ENCODE results near the gene ADGRG1.

DNA sequence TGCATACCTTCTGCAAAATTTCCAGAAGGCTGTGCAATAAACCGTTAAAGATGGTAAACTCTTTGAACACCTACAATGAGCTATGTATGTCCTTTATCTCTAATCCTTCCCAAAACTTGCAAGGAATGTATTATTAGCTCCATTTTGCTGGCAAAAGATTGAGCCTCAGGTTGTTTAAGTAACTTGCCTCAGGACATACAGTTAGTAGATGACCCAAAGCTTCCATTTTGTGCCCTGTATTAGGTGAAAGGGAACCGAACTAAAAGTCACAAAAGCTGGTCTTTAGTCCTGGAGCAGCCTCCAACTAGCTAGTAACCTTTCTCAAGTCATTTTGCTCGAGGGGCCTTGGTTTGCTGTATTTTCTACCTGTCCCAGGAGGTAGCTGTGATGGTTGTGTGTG is 44.0 kb downstream of the ADGRG1 start:
- TF ChIP-seq FOXK1 (CRISPR knock-in tag; IDR thresholded peaks at IDR 0.05) (no peak), ATF1 (CRISPR knock-in tag; IDR thresholded peaks at IDR 0.05) (no peak), NR1H2 (CRISPR knock-in tag; IDR thresholded peaks at IDR 0.05) (no peak), CREB1 (CRISPR knock-in tag; IDR thresholded peaks at IDR 0.05) (no peak), IRF2 (CRISPR knock-in tag; IDR thresholded peaks at IDR 0.05; ENCODE audit: borderline replicate concordance, low read depth) (no peak)
- TF ChIP-seq, protein P1, sequence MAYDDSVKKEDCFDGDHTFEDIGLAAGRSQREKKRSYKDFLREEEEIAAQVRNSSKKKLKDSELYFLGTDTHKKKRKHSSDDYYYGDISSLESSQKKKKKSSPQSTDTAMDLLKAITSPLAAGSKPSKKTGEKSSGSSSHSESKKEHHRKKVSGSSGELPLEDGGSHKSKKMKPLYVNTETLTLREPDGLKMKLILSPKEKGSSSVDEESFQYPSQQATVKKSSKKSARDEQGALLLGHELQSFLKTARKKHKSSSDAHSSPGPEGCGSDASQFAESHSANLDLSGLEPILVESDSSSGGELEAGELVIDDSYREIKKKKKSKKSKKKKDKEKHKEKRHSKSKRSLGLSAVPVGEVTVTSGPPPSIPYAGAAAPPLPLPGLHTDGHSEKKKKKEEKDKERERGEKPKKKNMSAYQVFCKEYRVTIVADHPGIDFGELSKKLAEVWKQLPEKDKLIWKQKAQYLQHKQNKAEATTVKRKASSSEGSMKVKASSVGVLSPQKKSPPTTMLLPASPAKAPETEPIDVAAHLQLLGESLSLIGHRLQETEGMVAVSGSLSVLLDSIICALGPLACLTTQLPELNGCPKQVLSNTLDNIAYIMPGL (CRISPR knock-in tag; IDR thresholded peaks at IDR 0.05), result no peak
- TF ChIP-seq, protein P2, sequence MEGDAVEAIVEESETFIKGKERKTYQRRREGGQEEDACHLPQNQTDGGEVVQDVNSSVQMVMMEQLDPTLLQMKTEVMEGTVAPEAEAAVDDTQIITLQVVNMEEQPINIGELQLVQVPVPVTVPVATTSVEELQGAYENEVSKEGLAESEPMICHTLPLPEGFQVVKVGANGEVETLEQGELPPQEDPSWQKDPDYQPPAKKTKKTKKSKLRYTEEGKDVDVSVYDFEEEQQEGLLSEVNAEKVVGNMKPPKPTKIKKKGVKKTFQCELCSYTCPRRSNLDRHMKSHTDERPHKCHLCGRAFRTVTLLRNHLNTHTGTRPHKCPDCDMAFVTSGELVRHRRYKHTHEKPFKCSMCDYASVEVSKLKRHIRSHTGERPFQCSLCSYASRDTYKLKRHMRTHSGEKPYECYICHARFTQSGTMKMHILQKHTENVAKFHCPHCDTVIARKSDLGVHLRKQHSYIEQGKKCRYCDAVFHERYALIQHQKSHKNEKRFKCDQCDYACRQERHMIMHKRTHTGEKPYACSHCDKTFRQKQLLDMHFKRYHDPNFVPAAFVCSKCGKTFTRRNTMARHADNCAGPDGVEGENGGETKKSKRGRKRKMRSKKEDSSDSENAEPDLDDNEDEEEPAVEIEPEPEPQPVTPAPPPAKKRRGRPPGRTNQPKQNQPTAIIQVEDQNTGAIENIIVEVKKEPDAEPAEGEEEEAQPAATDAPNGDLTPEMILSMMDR (IDR thresholded peaks at IDR 0.05), result no peak
- TF ChIP-seq, protein P3, sequence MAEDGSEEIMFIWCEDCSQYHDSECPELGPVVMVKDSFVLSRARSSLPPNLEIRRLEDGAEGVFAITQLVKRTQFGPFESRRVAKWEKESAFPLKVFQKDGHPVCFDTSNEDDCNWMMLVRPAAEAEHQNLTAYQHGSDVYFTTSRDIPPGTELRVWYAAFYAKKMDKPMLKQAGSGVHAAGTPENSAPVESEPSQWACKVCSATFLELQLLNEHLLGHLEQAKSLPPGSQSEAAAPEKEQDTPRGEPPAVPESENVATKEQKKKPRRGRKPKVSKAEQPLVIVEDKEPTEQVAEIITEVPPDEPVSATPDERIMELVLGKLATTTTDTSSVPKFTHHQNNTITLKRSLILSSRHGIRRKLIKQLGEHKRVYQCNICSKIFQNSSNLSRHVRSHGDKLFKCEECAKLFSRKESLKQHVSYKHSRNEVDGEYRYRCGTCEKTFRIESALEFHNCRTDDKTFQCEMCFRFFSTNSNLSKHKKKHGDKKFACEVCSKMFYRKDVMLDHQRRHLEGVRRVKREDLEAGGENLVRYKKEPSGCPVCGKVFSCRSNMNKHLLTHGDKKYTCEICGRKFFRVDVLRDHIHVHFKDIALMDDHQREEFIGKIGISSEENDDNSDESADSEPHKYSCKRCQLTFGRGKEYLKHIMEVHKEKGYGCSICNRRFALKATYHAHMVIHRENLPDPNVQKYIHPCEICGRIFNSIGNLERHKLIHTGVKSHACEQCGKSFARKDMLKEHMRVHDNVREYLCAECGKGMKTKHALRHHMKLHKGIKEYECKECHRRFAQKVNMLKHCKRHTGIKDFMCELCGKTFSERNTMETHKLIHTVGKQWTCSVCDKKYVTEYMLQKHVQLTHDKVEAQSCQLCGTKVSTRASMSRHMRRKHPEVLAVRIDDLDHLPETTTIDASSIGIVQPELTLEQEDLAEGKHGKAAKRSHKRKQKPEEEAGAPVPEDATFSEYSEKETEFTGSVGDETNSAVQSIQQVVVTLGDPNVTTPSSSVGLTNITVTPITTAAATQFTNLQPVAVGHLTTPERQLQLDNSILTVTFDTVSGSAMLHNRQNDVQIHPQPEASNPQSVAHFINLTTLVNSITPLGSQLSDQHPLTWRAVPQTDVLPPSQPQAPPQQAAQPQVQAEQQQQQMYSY (CRISPR knock-in tag; IDR thresholded peaks at IDR 0.05), result no peak
- TF ChIP-seq, protein P4, sequence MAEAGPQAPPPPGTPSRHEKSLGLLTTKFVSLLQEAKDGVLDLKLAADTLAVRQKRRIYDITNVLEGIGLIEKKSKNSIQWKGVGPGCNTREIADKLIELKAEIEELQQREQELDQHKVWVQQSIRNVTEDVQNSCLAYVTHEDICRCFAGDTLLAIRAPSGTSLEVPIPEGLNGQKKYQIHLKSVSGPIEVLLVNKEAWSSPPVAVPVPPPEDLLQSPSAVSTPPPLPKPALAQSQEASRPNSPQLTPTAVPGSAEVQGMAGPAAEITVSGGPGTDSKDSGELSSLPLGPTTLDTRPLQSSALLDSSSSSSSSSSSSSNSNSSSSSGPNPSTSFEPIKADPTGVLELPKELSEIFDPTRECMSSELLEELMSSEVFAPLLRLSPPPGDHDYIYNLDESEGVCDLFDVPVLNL (CRISPR knock-in tag; IDR thresholded peaks at IDR 0.05; ENCODE audit: borderline replicate concordance, low read depth), result no peak
- TF ChIP-seq, protein P5, sequence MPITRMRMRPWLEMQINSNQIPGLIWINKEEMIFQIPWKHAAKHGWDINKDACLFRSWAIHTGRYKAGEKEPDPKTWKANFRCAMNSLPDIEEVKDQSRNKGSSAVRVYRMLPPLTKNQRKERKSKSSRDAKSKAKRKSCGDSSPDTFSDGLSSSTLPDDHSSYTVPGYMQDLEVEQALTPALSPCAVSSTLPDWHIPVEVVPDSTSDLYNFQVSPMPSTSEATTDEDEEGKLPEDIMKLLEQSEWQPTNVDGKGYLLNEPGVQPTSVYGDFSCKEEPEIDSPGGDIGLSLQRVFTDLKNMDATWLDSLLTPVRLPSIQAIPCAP (CRISPR knock-in tag; IDR thresholded peaks at IDR 0.05), result no peak
